ENCODE results near the gene MYPN.
"Not testable (repeated sequence)": the region's sequence is repeated elsewhere in the genome, so short reads cannot be mapped to it uniquely, and the experiment has no call there.

- not testable (repeated sequence) for TF ChIP-seq CTCF, POLR2A, POLR2AphosphoS5 (IDR thresholded peaks at IDR 0.05)
Observed at GRCh38 chr10:68195776-68196175, 86.5 kb downstream of the MYPN start.
